ENCODE results near the gene ANKRD18A. TPM values are rescaled to one million over a fixed set of nuclear protein-coding genes. Genes with fewer than 3 reads are reported as not detected.

ANKRD18A gene
- total RNA-seq, 1 experiment from 2014 or later, result 0.35 TPM

DNA sequence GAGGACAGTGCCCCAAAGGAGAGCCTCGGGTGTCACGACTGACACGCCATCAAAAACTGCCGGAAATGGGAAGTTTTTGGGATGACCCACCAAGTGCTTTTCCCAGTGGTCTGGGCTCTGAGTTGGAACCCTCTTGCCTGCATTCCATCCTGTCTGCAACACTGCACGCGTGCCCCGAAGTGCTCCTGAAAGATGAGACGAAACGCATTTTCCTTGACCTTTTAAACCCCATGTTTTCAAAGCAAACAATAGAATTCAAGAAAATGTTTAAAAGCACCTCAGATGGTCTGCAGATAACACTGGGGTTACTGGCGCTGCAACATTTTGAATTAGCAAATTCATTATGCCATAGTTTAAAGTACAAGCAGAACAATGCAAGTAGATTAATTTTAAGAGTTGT is 92.9 kb downstream of the ANKRD18A start:
- no peaks in the 10 kb centered on the region for H3K27me3 ChIP-seq (ENCODE audit: control insufficient read depth, insufficient read depth, low read length)
- H3K4me3 ChIP-seq (ENCODE audit: insufficient read depth, low read depth, low read length), result no peak overlapping the region
- no peaks in the 10 kb centered on the region for H3K36me3 ChIP-seq (replicated peaks; ENCODE audit: control insufficient read depth, insufficient read depth, low read length)
- no peak for DNase-seq

DNA sequence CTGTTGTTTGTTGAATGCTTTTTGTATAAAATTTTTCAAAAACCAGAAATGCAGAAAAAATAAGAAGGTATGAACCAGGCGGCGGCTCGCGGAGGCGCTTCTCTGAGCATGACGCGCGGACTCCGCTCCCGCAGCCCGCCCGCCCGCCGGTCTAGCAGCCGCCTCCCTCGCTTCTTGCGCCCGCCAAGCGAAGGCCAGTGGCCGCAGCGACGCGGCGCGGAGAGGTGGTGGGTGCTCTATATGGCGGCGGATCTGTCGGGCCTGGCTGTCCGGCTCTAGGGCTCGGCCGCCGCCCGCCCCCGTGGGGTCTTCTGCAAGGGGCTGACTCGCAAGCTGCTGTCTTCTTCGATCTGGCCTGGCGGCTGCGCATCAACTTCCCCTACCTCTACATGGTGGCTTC is 93.8 kb downstream of the ANKRD18A start:
- H3K36me3 ChIP-seq (replicated peaks; ENCODE audit: control insufficient read depth, insufficient read depth, low read length), result no peaks in the 10 kb centered on the region
- no peak overlapping the region for H3K4me3 ChIP-seq (ENCODE audit: insufficient read depth, low read depth, low read length)
- no peaks in the 10 kb centered on the region for H3K27me3 ChIP-seq (ENCODE audit: control insufficient read depth, insufficient read depth, low read length)
- peak; percentile 28 for DNase-seq

- no peak for DNase-seq
- Histone ChIP-seq H3K4me3 (ENCODE audit: insufficient read depth, low read depth, low read length) (no peak overlapping the region), H3K27me3 (ENCODE audit: control insufficient read depth, insufficient read depth, low read length) (no peaks in the 10 kb centered on the region), H3K36me3 (replicated peaks; ENCODE audit: control insufficient read depth, insufficient read depth, low read length) (no peaks in the 10 kb centered on the region)
Observed at GRCh38 chr9:38523121-38523520, 97.3 kb downstream of the ANKRD18A start.

DNA sequence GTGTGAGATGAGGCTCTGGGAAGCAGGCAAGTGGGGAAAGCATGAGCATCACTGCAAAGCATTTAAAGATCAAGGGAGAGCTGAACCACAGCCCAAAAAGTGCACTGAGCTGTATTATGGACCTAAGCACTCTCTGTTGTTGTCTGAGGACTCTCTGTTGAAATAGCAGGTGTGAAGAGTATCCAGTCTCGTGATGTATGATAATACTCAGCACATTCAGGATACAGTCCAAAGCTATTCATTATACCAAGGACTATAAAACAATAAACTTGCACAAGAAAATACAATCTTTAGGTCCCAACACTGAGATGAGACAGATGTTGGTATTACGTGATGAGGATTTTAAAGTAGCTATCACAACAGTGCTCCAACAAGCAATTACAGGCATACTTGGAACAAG is 98.6 kb downstream of the ANKRD18A start:
- DNase-seq, result no peak
- H3K4me3 ChIP-seq (ENCODE audit: insufficient read depth, low read depth, low read length), result no peak overlapping the region
- no peaks in the 10 kb centered on the region for H3K36me3 ChIP-seq (replicated peaks; ENCODE audit: control insufficient read depth, insufficient read depth, low read length)
- no peaks in the 10 kb centered on the region for H3K27me3 ChIP-seq (ENCODE audit: control insufficient read depth, insufficient read depth, low read length)

Other genes with a start within 250 kb of the ANKRD18A start
- gene ALDH1B1, start 227.9 kb downstream of the ANKRD18A start, total RNA-seq (2014; rRNA removed; shearing (Covaris generic)), result 35.8 and 37.3 TPM in 2 replicates
- 86.4 and 92.1 TPM in 2 replicates for gene IGFBPL1, start 196.1 kb downstream of the ANKRD18A start, total RNA-seq (2014; rRNA removed; shearing (Covaris generic))
- not detected in 2 replicates for gene FAM240B, start 99.5 kb upstream of the ANKRD18A start, total RNA-seq (2014; rRNA removed; shearing (Covaris generic))